ENCODE results near the gene MAMSTR. TPM values are rescaled to one million over a fixed set of nuclear protein-coding genes. Genes with fewer than 3 reads are reported as not detected.
"Not testable (repeated sequence)": the region's sequence is repeated elsewhere in the genome, so short reads cannot be mapped to it uniquely, and the experiment has no call there.

MAMSTR gene
- total RNA-seq, 2 experiments from 2014 or later, result 0.91 to 1.0 TPM

DNA sequence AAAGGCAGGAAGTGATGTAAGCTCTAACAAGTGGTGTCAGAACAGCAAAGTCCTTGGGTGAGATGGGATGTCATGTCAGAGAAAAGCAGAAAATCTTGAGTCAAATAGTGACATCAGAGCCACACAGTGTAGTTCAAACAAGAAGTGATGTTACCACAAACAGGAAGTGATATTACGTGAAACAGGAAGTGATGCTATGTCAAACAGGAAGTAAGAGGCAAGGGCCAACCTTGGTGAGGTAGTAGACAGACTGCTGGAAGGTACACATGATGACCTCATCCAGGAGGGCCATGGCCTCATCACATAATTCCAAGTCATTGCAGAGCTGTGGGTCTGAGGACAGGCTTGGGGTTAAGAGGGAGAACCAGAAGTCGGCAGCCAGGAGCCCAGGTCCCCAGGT lies 7.0 kb upstream of the MAMSTR start:
- ChIA-PET POLR2A (no interaction called here), CTCF (interaction anchor here (0.8 kb wide), 1 partner anchor 67 kb away, joined by 3 read pairs; no protein-coding TSS in a partner anchor)

GRCh38 chr19:48724796-48725753 lies 5.5 kb upstream of the MAMSTR start:
- CTCF ChIA-PET, result interaction anchor here (0.6 to 2.7 kb wide), 2 partner anchors 14 to 358 kb away, joined by 3 to 8 read pairs; no protein-coding TSS in a partner anchor
- POLR2A ChIA-PET, result interaction anchor here (0.7 to 1.2 kb wide), 2 partner anchors 12 to 79 kb away, joined by 4 read pairs; partner anchors contain the start of gene CA11

GRCh38 chr19:48722196-48722708 lies 2.7 kb upstream of the MAMSTR start:
- ChIA-PET CTCF (no interaction called here), POLR2A (no interaction called here)

- ChIA-PET CTCF (interaction anchor here (0.8 to 0.9 kb wide), 2 partner anchors 212 to 215 kb away, joined by 3 read pairs; partner anchors contain the start of gene DHDH), POLR2A (interaction anchor here (0.7 to 1.1 kb wide), 2 partner anchors 13 to 102 kb away, joined by 6 read pairs; partner anchors contain the start of gene RPL18)
Measured at GRCh38 chr19:48720613-48721296, 1.2 kb upstream of the MAMSTR start.

GRCh38 chr19:48720251-48720612 lies 707 bp upstream of the MAMSTR start:
- CTCF ChIA-PET, result interaction anchor here (0.8 to 0.9 kb wide), 2 partner anchors 213 to 214 kb away, joined by 3 read pairs; partner anchors contain the start of gene DHDH

DNA sequence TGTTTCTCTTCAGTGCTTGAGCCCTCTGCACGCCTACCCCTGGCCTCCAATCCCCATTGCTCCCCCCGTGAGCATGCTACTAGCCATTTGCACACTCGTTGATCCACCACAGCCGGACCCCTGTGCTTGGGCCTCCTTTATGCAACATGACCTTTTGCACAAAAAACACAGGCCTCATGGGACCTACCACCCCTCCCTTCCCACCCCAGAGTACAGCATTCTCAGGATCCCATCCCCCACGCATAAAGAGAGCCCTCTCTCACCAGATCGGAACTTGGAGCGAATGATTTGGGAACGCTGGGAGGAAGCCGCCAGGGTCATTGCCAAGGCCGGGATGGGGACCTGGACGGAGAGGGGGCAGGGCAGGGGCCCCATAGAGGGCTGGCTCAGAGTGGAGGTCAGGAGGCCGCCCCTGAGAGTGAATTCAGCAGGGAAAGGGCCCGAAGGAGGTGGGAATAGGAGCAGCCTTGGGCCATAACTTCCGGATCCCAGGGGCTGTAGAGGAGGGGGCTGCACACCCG lies 754 bp downstream of the MAMSTR start:
- CTCF ChIA-PET, result no interaction called here
- POLR2A ChIA-PET, result no interaction called here

More at GRCh38 chr19:48720251-48720612, 707 bp upstream of the MAMSTR start:
- POLR2A ChIA-PET, result no interaction called here

DNA sequence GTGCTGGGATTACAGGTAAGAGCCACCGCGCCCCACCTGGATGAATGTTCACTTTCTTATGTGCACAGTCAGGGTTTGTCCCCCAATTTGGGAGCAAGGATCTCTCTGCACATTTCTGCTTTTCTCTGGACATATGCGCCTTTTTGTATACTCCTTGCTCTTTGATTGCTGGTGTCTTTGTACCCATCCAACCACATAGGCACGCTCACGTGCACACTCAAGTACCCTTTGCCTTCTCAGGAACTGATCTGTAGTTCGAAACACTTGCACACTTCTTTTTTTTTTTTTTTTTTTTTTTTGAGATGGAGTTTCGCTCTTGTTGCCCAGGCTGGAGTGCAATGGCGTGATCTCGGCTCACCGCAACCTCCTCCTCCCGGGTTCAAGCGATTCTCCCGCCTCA lies 1.4 kb downstream of the MAMSTR start:
- CTCF ChIA-PET, POLR2A ChIA-PET: not testable (repeated sequence)

DNA sequence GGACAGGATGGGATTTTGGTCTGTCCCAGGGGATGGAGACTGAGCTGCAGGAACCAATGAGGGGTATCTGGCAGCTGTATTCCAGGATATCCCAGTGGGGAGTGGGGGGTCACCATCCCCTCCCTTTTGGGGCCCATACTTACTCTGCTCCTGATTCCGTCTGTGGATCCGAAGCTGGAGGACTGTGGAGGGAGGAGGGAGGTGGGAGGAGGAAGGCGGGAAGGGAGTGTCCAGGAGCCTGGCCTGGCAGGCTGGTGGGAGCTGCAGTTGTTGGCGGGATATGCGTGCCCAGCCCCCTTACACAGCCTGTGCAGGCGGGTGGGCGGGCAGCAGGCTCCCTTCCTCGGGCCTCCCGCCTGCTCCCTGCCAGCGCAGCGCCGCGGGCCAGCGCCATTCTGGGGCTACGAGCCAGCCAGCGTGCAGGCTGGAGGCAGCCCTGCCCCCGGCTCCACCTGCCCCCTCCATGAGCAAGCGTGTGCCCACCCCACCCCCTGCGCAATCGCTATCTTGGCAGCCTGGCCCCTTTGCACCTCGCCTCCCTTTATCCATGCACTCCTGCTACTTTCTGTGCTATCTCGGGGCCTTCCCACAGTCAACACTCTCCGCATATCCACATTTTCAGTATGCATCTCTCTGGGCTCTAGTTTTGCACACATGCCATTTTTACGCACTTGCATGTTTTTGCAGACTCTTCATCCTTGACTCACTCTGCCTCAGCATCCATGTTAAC lies 2.8 kb downstream of the MAMSTR start:
- ChIA-PET POLR2A (no interaction called here), CTCF (interaction anchor here (0.7 kb wide), 2 partner anchors 14 to 16 kb away, joined by 3 to 4 read pairs; no protein-coding TSS in a partner anchor)

DNA sequence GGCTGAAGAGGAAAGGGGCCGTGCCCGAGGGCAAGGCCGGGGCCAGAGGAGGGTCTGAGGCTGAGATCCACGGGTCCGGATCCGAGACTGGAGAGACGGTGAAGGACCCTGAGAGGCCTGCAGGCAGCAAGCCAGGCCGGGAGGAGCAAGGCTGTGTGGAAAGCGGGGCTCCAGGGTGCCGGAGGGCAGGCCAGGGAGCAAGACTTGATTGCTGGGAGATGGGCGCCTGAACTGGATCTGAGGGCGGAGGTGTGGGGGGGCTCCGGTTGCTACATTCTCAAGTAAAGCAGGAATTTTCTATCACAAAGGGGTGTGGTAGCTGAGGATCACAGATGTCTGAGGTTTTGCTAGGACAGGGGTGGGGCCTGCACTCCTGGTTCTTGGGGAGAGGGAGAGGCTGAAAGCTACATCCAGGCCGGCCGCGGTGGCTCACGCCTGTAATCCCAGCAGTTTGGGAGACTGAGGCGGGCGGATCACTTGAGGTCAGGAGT lies 3.8 kb downstream of the MAMSTR start:
- CTCF ChIA-PET, result interaction anchor here (1.3 kb wide), 1 partner anchor 20 kb away, joined by 4 read pairs; the partner anchor contains the start of gene FUT2

GRCh38 chr19:48714759-48715675 lies 4.5 kb downstream of the MAMSTR start:
- POLR2A ChIA-PET, result interaction anchor here (0.5 kb wide), 1 partner anchor 56 kb away, joined by 4 read pairs; no protein-coding TSS in a partner anchor
- CTCF ChIA-PET, result interaction anchor here (1.3 kb wide), 1 partner anchor 19 kb away, joined by 4 read pairs; the partner anchor contains the start of gene FUT2

More for the DNA sequence above, 3.8 kb downstream of the MAMSTR start:
- POLR2A ChIA-PET, result interaction anchor here (0.5 kb wide), 1 partner anchor 57 kb away, joined by 4 read pairs; no protein-coding TSS in a partner anchor

DNA sequence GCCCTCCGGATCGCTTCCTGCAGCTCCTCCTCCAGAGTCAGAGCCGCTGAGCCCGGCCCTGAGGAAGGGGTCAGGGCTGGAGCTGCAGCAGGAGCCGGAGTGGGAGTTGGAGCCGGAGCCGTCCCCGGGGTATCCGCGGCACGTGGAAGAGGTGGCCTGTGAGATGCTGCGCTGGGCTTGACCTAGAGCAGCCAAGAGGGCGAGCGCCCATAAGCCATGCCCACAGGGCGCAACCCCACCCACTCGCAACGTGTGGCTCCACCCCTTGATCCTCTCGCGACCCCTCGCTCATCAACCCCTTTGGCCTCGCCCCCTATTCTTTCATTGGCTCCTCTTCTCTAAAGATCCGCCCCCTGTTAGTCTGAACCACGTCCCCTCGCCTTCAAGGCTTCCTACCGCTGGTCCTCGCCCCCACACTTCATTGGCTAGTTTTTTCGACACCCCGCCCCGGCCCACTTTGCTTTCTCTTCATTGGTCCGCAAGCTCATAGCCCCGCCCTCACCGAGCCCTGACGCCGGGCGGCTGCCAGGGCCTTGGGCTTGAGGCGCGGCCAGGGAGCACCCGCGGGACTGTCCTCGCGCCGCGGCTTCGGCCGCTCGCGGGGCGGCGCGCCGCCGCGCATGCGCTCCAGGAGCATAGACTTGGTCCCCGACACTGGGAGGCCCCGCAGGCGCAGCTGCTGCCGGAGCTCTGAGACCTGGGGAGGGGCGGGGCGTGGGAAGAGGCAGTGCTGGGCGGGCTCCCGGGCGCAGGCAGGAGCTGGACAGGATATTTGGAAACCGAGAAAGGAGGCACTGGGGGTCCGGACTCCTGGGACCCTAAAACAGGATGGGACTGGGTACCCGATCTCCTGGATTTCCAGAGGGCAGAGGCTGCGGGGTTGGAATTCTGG lies 5.4 kb downstream of the MAMSTR start:
- ChIA-PET CTCF (interaction anchor here (0.9 to 1.3 kb wide), 4 partner anchors 18 to 438 kb away, joined by 3 to 4 read pairs (median 3); partner anchors contain the start of gene FUT2), POLR2A (interaction anchor here (0.5 kb wide), 1 partner anchor 76 kb away, joined by 3 read pairs; no protein-coding TSS in a partner anchor)

- ChIA-PET CTCF (interaction anchor here (0.9 to 1.2 kb wide), 3 partner anchors 38 to 437 kb away, joined by 3 read pairs; no protein-coding TSS in a partner anchor), POLR2A (interaction anchor here (0.5 to 0.7 kb wide), 4 partner anchors 12 to 127 kb away, joined by 3 to 10 read pairs (median 4); partner anchors contain the start of gene HSD17B14)
Measured at GRCh38 chr19:48713041-48713863, 6.3 kb downstream of the MAMSTR start.

DNA sequence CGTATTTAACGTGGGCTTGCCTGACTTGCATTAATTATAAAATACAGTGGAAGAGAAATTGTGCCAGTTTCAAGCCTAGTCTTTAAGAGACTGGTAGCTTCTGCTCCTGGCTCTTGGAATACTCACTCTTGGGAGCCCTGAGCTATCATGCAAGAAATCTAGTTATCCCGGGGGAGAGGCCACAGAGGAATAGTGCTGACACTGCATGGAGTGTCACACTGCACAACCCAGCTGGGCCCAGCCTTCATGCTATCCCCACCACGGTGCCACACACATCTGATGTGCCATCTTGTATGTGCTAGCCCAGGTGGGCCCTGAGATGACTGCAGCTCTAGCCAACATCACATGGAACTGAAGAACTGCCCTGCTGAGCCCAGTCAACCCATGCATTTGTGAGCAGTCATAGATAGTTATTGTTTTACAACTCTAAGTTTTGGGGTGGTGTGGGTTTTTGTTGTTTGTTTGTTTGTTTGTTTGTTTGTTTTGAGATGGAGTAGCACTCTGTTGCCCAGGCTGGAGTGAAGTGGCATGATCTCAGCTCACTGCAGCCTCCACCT lies 8.3 kb downstream of the MAMSTR start:
- ChIA-PET CTCF (interaction anchor here (0.7 kb wide), 1 partner anchor 1632 kb away, joined by 4 read pairs; no protein-coding TSS in a partner anchor), POLR2A (interaction anchor here (0.6 kb wide), 1 partner anchor 163 kb away, joined by 4 read pairs; no protein-coding TSS in a partner anchor)

- CTCF ChIA-PET, result no interaction called here
- POLR2A ChIA-PET, result no interaction called here
Measured at GRCh38 chr19:48708471-48708870, 11.1 kb downstream of the MAMSTR start.

GRCh38 chr19:48705431-48705830 lies 14.1 kb downstream of the MAMSTR start:
- CTCF ChIA-PET, result no interaction called here
- POLR2A ChIA-PET, result no interaction called here

Measured in activated CD8-positive, alpha-beta memory T cell treated with anti-CD3 and anti-CD28 coated beads for 36 hours (primary cell).